ENCODE data around the gene TMEM232. TPM values are rescaled to one million over a fixed set of nuclear protein-coding genes. Genes with fewer than 3 reads are reported as not detected.

Gene TMEM232
- total and polyA plus RNA-seq, 2 experiments from 2014 or later, result 1.3 to 1.9 TPM

DNA sequence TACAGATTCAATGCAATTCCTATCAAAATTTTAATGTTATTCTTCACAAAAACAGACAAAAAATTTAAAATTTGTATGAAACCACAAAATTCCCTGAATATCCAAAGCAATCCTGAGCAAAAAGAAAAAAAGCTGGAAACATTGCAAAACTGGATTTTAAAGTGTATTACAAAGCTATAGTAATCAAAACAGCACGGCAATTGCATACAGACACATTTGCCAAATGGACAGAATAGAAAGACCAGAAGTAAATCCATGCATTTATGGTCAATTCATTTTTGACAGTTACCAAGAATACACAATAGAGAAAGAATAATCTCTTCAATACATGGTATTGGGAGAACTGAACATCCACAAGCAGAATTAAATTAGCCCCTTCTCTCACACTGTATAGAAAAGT lies 110.5 kb downstream of the TMEM232 start (continued):
- TF ChIP-seq, protein P1, sequence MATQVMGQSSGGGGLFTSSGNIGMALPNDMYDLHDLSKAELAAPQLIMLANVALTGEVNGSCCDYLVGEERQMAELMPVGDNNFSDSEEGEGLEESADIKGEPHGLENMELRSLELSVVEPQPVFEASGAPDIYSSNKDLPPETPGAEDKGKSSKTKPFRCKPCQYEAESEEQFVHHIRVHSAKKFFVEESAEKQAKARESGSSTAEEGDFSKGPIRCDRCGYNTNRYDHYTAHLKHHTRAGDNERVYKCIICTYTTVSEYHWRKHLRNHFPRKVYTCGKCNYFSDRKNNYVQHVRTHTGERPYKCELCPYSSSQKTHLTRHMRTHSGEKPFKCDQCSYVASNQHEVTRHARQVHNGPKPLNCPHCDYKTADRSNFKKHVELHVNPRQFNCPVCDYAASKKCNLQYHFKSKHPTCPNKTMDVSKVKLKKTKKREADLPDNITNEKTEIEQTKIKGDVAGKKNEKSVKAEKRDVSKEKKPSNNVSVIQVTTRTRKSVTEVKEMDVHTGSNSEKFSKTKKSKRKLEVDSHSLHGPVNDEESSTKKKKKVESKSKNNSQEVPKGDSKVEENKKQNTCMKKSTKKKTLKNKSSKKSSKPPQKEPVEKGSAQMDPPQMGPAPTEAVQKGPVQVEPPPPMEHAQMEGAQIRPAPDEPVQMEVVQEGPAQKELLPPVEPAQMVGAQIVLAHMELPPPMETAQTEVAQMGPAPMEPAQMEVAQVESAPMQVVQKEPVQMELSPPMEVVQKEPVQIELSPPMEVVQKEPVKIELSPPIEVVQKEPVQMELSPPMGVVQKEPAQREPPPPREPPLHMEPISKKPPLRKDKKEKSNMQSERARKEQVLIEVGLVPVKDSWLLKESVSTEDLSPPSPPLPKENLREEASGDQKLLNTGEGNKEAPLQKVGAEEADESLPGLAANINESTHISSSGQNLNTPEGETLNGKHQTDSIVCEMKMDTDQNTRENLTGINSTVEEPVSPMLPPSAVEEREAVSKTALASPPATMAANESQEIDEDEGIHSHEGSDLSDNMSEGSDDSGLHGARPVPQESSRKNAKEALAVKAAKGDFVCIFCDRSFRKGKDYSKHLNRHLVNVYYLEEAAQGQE (IDR thresholded peaks at IDR 0.05; ENCODE audit: unreplicated experiment), result no peak

DNA sequence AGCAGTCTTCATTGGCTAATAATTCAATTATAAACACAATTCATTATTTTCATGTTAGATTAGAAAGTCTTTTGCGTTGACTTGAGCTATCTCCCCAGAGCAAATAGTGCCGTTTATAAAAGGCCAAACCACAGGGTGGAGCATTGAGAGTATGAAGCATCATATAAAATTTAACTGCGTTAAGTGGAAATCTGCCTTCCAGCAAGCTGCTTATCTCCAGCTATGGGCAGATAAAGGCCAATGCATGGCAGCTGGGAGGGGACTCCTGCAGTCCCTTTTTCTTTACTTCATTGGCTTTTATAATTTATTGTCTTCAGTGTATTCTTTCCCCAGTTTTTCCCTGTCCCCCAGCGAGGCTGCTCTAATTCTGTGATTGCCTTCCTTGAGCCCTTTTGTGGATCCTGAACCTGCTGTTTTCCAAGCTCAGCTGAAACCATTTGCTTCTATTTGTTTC lies 113.7 kb downstream of the TMEM232 start:
- Histone ChIP-seq H3K4me3 (no peak overlapping the region), H3K79me2 (replicated peaks; ENCODE audit: insufficient read depth) (no peaks in the 10 kb centered on the region), H3K9me2 (ENCODE audit: insufficient read depth) (no peaks in the 10 kb centered on the region), H4K20me1 (replicated peaks; ENCODE audit: insufficient read depth) (no peaks in the 10 kb centered on the region), H3K4me2 (no peak overlapping the region), H3K27ac (ENCODE audit: low read depth) (no peak overlapping the region), H3K4me1 (ENCODE audit: insufficient read depth) (no peaks in the 10 kb centered on the region), H3K36me3 (ENCODE audit: insufficient read depth) (no peaks in the 10 kb centered on the region), H3F3A (replicated peaks; ENCODE audit: low read depth) (no peaks in the 10 kb centered on the region), H3K27me3 (ENCODE audit: insufficient read depth) (no peaks in the 10 kb centered on the region), H2AFZ (peak overlapping the region; percentile 60; the same call in 1 of the 2 replicates)
- DNase-seq (ENCODE audit: low spot score) (peak; percentile 1), ATAC-seq (no peak)
- H3K27me3 Mint-ChIP-seq (ENCODE audit: insufficient read depth, low read depth, poor library complexity), result no peaks in the 10 kb centered on the region
- H3K36me3 Mint-ChIP-seq (ENCODE audit: low read depth), result 0 out of 3 replicates have a peak, but pooled peaks cover 3% of the 10 kb centered on the region
- no peaks in the 10 kb centered on the region for H3K4me1 Mint-ChIP-seq
- peaks cover 11% of the 10 kb centered on the region; the same call in 2 of the 3 replicates for H3K9me3 Mint-ChIP-seq
- H3K4me3 Mint-ChIP-seq, result no peak overlapping the region
- no peak overlapping the region for H3K27ac Mint-ChIP-seq
- TF ChIP-seq JUNB (IDR thresholded peaks at IDR 0.05; ENCODE audit: unreplicated experiment), result no peak
- TF ChIP-seq, protein P1 (IDR thresholded peaks at IDR 0.05; ENCODE audit: unreplicated experiment), result no peak
- no peak for TF ChIP-seq STAT1 (IDR thresholded peaks at IDR 0.05; ENCODE audit: unreplicated experiment)
- no peak for TF ChIP-seq POLR2AphosphoS5 (IDR thresholded peaks at IDR 0.05; ENCODE audit: low read depth)
- TF ChIP-seq EZH2phosphoT487 (IDR thresholded peaks at IDR 0.05; ENCODE audit: unreplicated experiment), result no peak
- TF ChIP-seq CREB1 (CRISPR knock-in tag; IDR thresholded peaks at IDR 0.05; ENCODE audit: low read depth), result no peak
- no peak for TF ChIP-seq ZNF114 (CRISPR knock-in tag; IDR thresholded peaks at IDR 0.05)
- TF ChIP-seq, protein P2, sequence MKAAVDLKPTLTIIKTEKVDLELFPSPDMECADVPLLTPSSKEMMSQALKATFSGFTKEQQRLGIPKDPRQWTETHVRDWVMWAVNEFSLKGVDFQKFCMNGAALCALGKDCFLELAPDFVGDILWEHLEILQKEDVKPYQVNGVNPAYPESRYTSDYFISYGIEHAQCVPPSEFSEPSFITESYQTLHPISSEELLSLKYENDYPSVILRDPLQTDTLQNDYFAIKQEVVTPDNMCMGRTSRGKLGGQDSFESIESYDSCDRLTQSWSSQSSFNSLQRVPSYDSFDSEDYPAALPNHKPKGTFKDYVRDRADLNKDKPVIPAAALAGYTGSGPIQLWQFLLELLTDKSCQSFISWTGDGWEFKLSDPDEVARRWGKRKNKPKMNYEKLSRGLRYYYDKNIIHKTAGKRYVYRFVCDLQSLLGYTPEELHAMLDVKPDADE (IDR thresholded peaks at IDR 0.05), result no peak
- TF ChIP-seq ZNF331 (CRISPR knock-in tag; IDR thresholded peaks at IDR 0.05; ENCODE audit: low read depth), result no peak
- TF ChIP-seq, protein P3, sequence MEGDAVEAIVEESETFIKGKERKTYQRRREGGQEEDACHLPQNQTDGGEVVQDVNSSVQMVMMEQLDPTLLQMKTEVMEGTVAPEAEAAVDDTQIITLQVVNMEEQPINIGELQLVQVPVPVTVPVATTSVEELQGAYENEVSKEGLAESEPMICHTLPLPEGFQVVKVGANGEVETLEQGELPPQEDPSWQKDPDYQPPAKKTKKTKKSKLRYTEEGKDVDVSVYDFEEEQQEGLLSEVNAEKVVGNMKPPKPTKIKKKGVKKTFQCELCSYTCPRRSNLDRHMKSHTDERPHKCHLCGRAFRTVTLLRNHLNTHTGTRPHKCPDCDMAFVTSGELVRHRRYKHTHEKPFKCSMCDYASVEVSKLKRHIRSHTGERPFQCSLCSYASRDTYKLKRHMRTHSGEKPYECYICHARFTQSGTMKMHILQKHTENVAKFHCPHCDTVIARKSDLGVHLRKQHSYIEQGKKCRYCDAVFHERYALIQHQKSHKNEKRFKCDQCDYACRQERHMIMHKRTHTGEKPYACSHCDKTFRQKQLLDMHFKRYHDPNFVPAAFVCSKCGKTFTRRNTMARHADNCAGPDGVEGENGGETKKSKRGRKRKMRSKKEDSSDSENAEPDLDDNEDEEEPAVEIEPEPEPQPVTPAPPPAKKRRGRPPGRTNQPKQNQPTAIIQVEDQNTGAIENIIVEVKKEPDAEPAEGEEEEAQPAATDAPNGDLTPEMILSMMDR (conservative IDR thresholded peaks at IDR 0.05; ENCODE audit: low read depth in 2 of 2), result no peak
- TF ChIP-seq EZH2 (IDR thresholded peaks at IDR 0.05; ENCODE audit: low read depth, unreplicated experiment), result no peak
